Type B pancreatic cell (in vitro differentiated cells): Measurements from ENCODE around the gene PKM. TPM values are rescaled to one million over a fixed set of nuclear protein-coding genes. Genes with fewer than 3 reads are reported as not detected.

Source experiments
- DNase-seq: peaks from one replicate; pipeline ENCODE4 v3.0.0; 2021; ENCODE audit warnings: mixed read lengths; ENCODE audit not compliant: unreplicated experiment; ENCODE audit errors: extremely low spot score
- H3K27ac Mint-ChIP-seq: 2 replicates; pipeline ENCODE4 v1.8.0; 2021; ENCODE audit warnings: mild to moderate bottlenecking, mixed read lengths
- H3K27me3 Mint-ChIP-seq: 2 replicates; pipeline ENCODE4 v1.8.0; 2021; ENCODE audit warnings: mixed read lengths
- H3K36me3 Mint-ChIP-seq: 2 replicates; pipeline ENCODE4 v1.8.0; 2021; ENCODE audit warnings: mixed read lengths
- H3K4me1 Mint-ChIP-seq: one replicate; pipeline ENCODE4 v1.8.0; 2021; ENCODE audit warnings: mixed read lengths; ENCODE audit not compliant: unreplicated experiment
- H3K4me3 Mint-ChIP-seq: 2 replicates; pipeline ENCODE4 v1.8.0; 2021; ENCODE audit warnings: mild to moderate bottlenecking, mixed read lengths
- H3K9me3 Mint-ChIP-seq: 2 replicates; pipeline ENCODE4 v1.8.0; 2021; ENCODE audit warnings: mixed read lengths
- total RNA-seq: library from RNA; stranded (reverse); gene quantifications from 2 replicates; pipeline ENCODE4 v1.2.1, GENCODE V29; 2021; ENCODE audit warnings: low replicate concordance
- TF ChIP-seq, protein P1 (sequence below): fragments of 200-600 bp; sonication (generic); conservative IDR thresholded peaks from 2 replicates; pipeline ENCODE4 v1.5.0; 2021; ENCODE audit warnings: antibody characterized with exemption, mild to moderate bottlenecking

PKM gene
- total RNA-seq, 1 donor from 2014 or later = 663 TPM

DNA sequence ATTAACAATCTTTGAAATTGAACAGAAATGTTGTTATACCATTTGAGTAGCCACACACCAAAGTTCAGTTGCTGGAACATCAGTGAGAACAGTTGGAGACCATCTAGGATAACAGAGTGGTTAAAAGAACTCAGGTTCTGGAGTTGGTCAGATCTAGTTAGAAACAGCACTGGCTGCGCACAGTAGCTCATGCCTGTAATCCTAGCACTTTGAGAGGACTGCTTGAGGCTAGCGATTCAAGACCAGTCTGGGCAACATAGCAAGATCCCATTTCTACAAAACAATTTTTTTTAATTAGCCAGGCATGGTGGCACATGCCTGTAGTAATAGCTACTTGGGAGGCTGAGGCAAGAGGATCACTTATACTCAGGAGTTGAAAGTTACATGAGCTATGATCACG is 7.6 kb upstream of the PKM start:
- no peak for DNase-seq
- TF ChIP-seq, protein P1, sequence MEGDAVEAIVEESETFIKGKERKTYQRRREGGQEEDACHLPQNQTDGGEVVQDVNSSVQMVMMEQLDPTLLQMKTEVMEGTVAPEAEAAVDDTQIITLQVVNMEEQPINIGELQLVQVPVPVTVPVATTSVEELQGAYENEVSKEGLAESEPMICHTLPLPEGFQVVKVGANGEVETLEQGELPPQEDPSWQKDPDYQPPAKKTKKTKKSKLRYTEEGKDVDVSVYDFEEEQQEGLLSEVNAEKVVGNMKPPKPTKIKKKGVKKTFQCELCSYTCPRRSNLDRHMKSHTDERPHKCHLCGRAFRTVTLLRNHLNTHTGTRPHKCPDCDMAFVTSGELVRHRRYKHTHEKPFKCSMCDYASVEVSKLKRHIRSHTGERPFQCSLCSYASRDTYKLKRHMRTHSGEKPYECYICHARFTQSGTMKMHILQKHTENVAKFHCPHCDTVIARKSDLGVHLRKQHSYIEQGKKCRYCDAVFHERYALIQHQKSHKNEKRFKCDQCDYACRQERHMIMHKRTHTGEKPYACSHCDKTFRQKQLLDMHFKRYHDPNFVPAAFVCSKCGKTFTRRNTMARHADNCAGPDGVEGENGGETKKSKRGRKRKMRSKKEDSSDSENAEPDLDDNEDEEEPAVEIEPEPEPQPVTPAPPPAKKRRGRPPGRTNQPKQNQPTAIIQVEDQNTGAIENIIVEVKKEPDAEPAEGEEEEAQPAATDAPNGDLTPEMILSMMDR = no peak
- no peaks in the 10 kb centered on the region for H3K4me1 Mint-ChIP-seq
- no peak overlapping the region for H3K27ac Mint-ChIP-seq
- peaks cover 17% of the 10 kb centered on the region for H3K36me3 Mint-ChIP-seq
- no peaks in the 10 kb centered on the region for H3K9me3 Mint-ChIP-seq
- no peak overlapping the region for H3K4me3 Mint-ChIP-seq
- H3K27me3 Mint-ChIP-seq = no peaks in the 10 kb centered on the region

DNA sequence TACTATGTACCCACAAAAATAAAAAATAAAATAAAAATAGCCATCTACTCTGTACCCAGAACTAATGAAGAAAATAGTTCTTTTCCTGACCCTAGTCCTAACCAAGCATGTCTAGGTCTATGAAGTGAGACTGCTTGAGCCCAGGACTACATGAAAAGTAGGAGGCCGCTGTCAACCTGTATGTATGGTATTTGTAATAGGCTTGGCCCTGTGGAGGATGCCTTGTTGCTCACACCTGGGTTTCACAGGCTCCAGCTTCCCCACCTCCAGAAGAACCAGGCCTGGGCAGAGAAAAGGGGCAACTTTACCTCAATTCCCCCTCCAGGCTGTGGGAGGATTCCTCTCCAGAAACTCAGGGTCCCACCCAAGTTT is 6.8 kb upstream of the PKM start:
- Mint-ChIP-seq H3K27ac (peak overlapping the region; percentile 80), H3K9me3 (no peaks in the 10 kb centered on the region), H3K4me3 (no peak overlapping the region), H3K4me1 (peaks cover 2% of the 10 kb centered on the region), H3K36me3 (peaks cover 14% of the 10 kb centered on the region), H3K27me3 (no peaks in the 10 kb centered on the region)
- TF ChIP-seq, protein P1 = no peak
- no peak for DNase-seq

DNA sequence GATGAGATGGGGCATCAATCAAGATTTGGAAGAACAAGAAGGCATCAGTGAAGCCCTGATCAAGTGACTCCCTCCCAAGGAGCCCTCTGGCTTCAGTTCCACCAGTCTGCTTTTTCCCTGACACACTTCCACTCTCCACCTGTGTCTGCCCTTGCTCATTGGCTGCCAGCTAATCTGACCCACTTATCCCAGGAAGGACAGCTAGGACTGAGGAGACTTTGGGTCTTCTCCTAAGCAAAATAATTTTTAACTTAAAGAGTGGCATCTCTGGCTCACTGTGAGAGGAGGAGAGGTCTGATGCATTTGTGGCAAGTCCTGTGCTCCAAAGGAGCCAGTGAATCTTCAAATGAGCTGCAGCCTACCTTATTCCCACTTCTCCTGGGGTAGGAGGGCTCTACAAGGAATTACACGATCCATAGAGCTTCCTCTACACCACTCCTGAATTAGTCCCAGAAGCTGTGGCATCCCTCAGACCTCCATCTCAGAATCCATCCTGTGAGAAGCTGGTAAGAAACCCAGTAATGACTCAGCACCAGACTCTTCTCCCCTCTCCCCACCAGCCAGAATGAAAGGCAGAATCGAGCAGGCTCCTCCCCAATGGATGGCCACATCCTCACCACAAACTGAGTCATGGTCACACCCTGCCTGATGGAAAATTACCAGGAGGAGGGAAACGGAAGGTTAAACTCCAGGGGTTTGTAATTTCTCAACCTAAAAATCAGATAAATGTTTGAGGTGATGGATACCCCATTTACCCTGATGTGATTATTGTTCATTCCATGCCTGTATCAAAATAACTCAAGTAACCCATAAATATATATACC is 6.3 kb upstream of the PKM start:
- no peak for DNase-seq
- peak overlapping the region; percentile 80 for H3K27ac Mint-ChIP-seq

DNA sequence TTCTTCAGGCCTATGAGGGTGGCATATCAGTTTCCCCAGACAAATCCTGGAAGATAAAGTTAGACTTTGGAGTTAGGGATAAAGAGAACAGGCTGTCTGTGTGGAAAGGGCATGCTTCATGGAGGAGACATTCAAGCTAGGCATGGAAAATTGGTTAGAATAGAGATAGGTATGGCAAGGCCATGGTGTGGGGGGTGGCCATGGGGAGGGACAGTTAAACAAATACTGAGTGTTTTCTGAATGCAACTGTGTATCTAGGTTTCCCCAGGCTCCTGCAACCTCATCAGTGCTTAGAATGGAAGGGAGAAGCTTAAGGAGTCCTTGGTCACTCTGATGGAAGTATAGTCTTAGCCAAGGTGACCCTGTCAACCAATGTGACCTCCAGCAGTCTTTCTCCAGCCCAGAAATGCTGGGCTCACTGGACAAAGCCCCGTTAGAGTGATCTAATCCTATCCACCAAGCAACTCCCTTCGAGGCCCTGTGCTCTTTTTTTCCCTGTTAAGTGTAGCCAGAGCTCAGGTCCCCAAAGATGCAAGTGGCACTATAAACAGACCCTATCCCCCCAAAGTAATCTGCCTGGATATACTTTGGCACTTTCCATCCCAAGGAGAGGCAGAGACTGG is 5.5 kb upstream of the PKM start:
- Mint-ChIP-seq H3K27me3 (no peaks in the 10 kb centered on the region), H3K4me1 (peaks cover 16% of the 10 kb centered on the region), H3K27ac (no peak overlapping the region), H3K9me3 (no peaks in the 10 kb centered on the region), H3K36me3 (peaks cover 3% of the 10 kb centered on the region), H3K4me3 (no peak overlapping the region)
- TF ChIP-seq, protein P1 = no peak
- no peak for DNase-seq

More for the DNA sequence above, 6.3 kb upstream of the PKM start:
- peaks cover 9% of the 10 kb centered on the region for H3K36me3 Mint-ChIP-seq
- peaks cover 8% of the 10 kb centered on the region for H3K4me1 Mint-ChIP-seq
- H3K9me3 Mint-ChIP-seq = no peaks in the 10 kb centered on the region
- no peaks in the 10 kb centered on the region for H3K27me3 Mint-ChIP-seq
- TF ChIP-seq, protein P1 = no peak
- no peak overlapping the region for H3K4me3 Mint-ChIP-seq

DNA sequence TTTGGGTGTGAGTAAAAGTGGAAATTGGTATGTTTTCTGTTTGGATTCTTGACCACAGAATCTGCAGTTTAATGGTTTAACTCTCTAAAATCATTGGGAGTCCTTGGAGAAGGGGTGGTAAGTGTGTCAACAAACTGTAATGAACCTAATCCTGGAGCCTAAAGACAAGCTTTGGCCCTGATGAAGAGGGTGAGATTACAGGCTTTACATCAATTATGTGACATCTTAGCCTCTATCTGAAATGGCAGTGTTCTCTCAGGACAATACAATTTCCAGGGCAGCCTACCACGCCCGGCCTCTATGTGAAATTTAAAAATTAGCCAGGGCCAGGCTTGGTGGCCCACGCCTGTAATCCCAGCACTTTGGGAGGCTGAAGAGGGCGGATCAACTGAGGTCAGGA is 4.3 kb upstream of the PKM start:
- H3K27ac Mint-ChIP-seq = no peak overlapping the region
- TF ChIP-seq, protein P1 = no peak
- no peaks in the 10 kb centered on the region for H3K9me3 Mint-ChIP-seq
- H3K4me1 Mint-ChIP-seq = peaks cover 16% of the 10 kb centered on the region
- no peaks in the 10 kb centered on the region for H3K27me3 Mint-ChIP-seq
- no peaks in the 10 kb centered on the region for H3K36me3 Mint-ChIP-seq
- DNase-seq = no peak
- no peak overlapping the region for H3K4me3 Mint-ChIP-seq
